H9 (cell line): ENCODE data around the gene SYTL5. TPM values are rescaled to one million over a fixed set of nuclear protein-coding genes. Genes with fewer than 3 reads are reported as not detected.

Experiments used
- DNase-seq: peaks from one replicate; pipeline ENCODE4 v3.0.0-alpha.2; 2017
- H2AFZ ChIP-seq: one replicate; pipeline ENCODE4 v1.6.1; 2013; ENCODE audit warnings: mild to moderate bottlenecking, low read length, control low read depth, moderate library complexity
- H2AK5ac ChIP-seq: 2 replicates; pipeline ENCODE4 v1.6.1; 2013; ENCODE audit warnings: low read length, control low read depth, mixed read lengths; ENCODE audit not compliant: insufficient read length
- H2BK120ac ChIP-seq: one replicate; pipeline ENCODE4 v1.6.1; 2013; ENCODE audit warnings: low read depth, mild to moderate bottlenecking, low read length, control low read depth, inconsistent platforms; ENCODE audit not compliant: poor library complexity, severe bottlenecking
- H2BK12ac ChIP-seq: 2 replicates; pipeline ENCODE4 v1.6.1; 2013; ENCODE audit warnings: low read length, control low read depth, mixed read lengths, low read depth; ENCODE audit not compliant: insufficient read length
- H2BK15ac ChIP-seq: 2 replicates; pipeline ENCODE4 v1.6.1; 2013; ENCODE audit warnings: low read depth, low read length, control low read depth
- H2BK20ac ChIP-seq: one replicate; pipeline ENCODE4 v1.6.1; 2013; ENCODE audit warnings: low read depth, mild to moderate bottlenecking, low read length, control low read depth, inconsistent platforms; ENCODE audit not compliant: poor library complexity, severe bottlenecking
- H2BK5ac ChIP-seq: 2 replicates; pipeline ENCODE4 v1.6.1; 2013; ENCODE audit warnings: low read length, control low read depth, mixed read lengths; ENCODE audit not compliant: insufficient read length
- H3K14ac ChIP-seq: 2 replicates; pipeline ENCODE4 v1.6.1; 2013; ENCODE audit warnings: low read length, control low read depth; ENCODE audit not compliant: insufficient read depth
- H3K18ac ChIP-seq: 2 replicates; pipeline ENCODE4 v1.6.1; 2013; ENCODE audit warnings: low read depth, mild to moderate bottlenecking, mixed read lengths, low read length, control low read depth; ENCODE audit not compliant: insufficient read length
- H3K23ac ChIP-seq: 2 replicates; pipeline ENCODE4 v1.6.1; 2013; ENCODE audit warnings: low read length, control low read depth, mixed read lengths, low read depth; ENCODE audit not compliant: insufficient read length
- H3K23me2 ChIP-seq: 2 replicates; pipeline ENCODE4 v1.6.1; 2013; ENCODE audit warnings: low read depth, mild to moderate bottlenecking, mixed read lengths, low read length, control low read depth; ENCODE audit not compliant: insufficient read length, poor library complexity, severe bottlenecking
- H3K27ac ChIP-seq: 2 replicates; pipeline ENCODE4 v1.5.1; 2013; ENCODE audit warnings: low read length, control low read depth, mixed read lengths, low read depth; ENCODE audit not compliant: insufficient read length
- H3K27me3 ChIP-seq: 2 replicates; pipeline ENCODE4 v1.6.1; 2013; ENCODE audit warnings: low read length, control low read depth, inconsistent platforms; ENCODE audit not compliant: insufficient read depth
- H3K4ac ChIP-seq: 2 replicates; pipeline ENCODE4 v1.6.1; 2013; ENCODE audit warnings: low read depth, mild to moderate bottlenecking, control low read depth, inconsistent platforms, low read length, moderate library complexity
- H3K4me1 ChIP-seq: 2 replicates; pipeline ENCODE4 v1.6.1; 2013; ENCODE audit warnings: low read length, control low read depth, inconsistent platforms; ENCODE audit not compliant: insufficient read depth
- H3K4me2 ChIP-seq: 2 replicates; pipeline ENCODE4 v1.6.1; 2013; ENCODE audit warnings: low read length, control low read depth, mixed read lengths; ENCODE audit not compliant: insufficient read length, insufficient read depth
- H3K56ac ChIP-seq: 2 replicates; pipeline ENCODE4 v1.6.1; 2013; ENCODE audit warnings: low read depth, mild to moderate bottlenecking, mixed read lengths, low read length, control low read depth; ENCODE audit not compliant: insufficient read length
- H3K79me1 ChIP-seq: 2 replicates; pipeline ENCODE4 v1.6.1; 2013; ENCODE audit warnings: low read depth, mild to moderate bottlenecking, moderate library complexity, low read length, control low read depth, inconsistent platforms; ENCODE audit not compliant: insufficient read depth, poor library complexity, severe bottlenecking
- H3K79me2 ChIP-seq: 2 replicates; pipeline ENCODE4 v1.6.1; 2013; ENCODE audit warnings: low read length, control low read depth, inconsistent platforms; ENCODE audit not compliant: insufficient read depth
- H3K9ac ChIP-seq: 2 replicates; pipeline ENCODE4 v1.6.1; 2013; ENCODE audit warnings: low read length, control low read depth, mixed read lengths; ENCODE audit not compliant: insufficient read length; ENCODE audit errors: extremely low read depth
- H3K9me3 ChIP-seq: one replicate; pipeline ENCODE4 v1.6.1; 2013; ENCODE audit warnings: low read depth, low read length, inconsistent platforms; ENCODE audit not compliant: control insufficient read depth
- H3T11ph ChIP-seq: one replicate; pipeline ENCODE4 v1.6.1; 2013; ENCODE audit warnings: mild to moderate bottlenecking, low read length, control low read depth, inconsistent platforms
- H4K20me1 ChIP-seq: one replicate; pipeline ENCODE4 v1.6.1; 2013; ENCODE audit not compliant: control insufficient read depth, insufficient read length, insufficient read depth
- H4K5ac ChIP-seq: 2 replicates; pipeline ENCODE4 v1.6.1; 2013; ENCODE audit warnings: low read depth, mild to moderate bottlenecking, mixed read lengths, low read length, control low read depth; ENCODE audit not compliant: insufficient read length
- H4K8ac ChIP-seq: replicated peaks from 2 replicates; pipeline ENCODE4 v1.6.1; 2013; ENCODE audit warnings: low read length, control low read depth, mixed read lengths, low read depth; ENCODE audit not compliant: insufficient read length
- H4K91ac ChIP-seq: 2 replicates; pipeline ENCODE4 v1.6.1; 2013; ENCODE audit warnings: low read depth, mild to moderate bottlenecking, moderate library complexity, mixed read lengths, low read length, control low read depth; ENCODE audit not compliant: insufficient read length
- H3K27ac Mint-ChIP-seq, 3 experiments: 2 replicates in 2 of 3; 3 replicates in 1 of 3; pipeline ENCODE4 v1.8.0; 2020 to 2021; ENCODE audit warnings: mixed read lengths in 3 of 3, mild to moderate bottlenecking in 1 of 3, moderate library complexity in 1 of 3
- H3K27me3 Mint-ChIP-seq: 2 replicates; pipeline ENCODE4 v1.8.0; 2021; ENCODE audit warnings: low read depth, mild to moderate bottlenecking, moderate library complexity, mixed read lengths
- H3K36me3 Mint-ChIP-seq, 3 experiments: 2 replicates in 2 of 3; 3 replicates in 1 of 3; pipeline ENCODE4 v1.8.0; 2020 to 2021; ENCODE audit warnings: low read depth in 3 of 3, mixed read lengths in 3 of 3; ENCODE audit not compliant: insufficient read depth in 1 of 3
- H3K4me1 Mint-ChIP-seq, 2 experiments: 2 replicates each; pipeline ENCODE4 v1.8.0; 2020; ENCODE audit warnings: mixed read lengths in 2 of 2
- H3K4me3 Mint-ChIP-seq, 2 experiments: 2 replicates in 1 of 2; 3 replicates in 1 of 2; pipeline ENCODE4 v1.8.0; 2020 to 2021; ENCODE audit warnings: mild to moderate bottlenecking in 2 of 2, mixed read lengths in 2 of 2, moderate library complexity in 1 of 2
- H3K9me3 Mint-ChIP-seq, 2 experiments: 2 replicates in 1 of 2; 3 replicates in 1 of 2; pipeline ENCODE4 v1.8.0; 2020; ENCODE audit warnings: mild to moderate bottlenecking in 2 of 2, mixed read lengths in 2 of 2, moderate library complexity in 1 of 2
- CTCF ChIP-seq: fragments of 200-600 bp; sonication (generic); conservative IDR thresholded peaks from 3 replicates; pipeline ENCODE4 v1.8.0; 2021; ENCODE audit warnings: antibody characterized with exemption, mild to moderate bottlenecking
- WGBS: extraction: QIAGEN DNeasy Blood & Tissue Kit; methylation state at CpG from one replicate; pipeline ENCODE4 v1.1.7; 2013; ENCODE audit warnings: missing lambda C conversion rate, low lambda C conversion rate, mixed read lengths; ENCODE audit not compliant: insufficient read length; ENCODE audit errors: extremely low coverage; 5-methylcytosine and 5-hydroxymethylcytosine counted together
- total RNA-seq: library from RNA; stranded (reverse); gene quantifications from 2 replicates; pipeline ENCODE4 v1.2.1, GENCODE V29; 2021

The SYTL5 gene
- total RNA-seq, 1 experiment from 2014 or later: 0.15 TPM

- no CpG with 5 or more reads among the region's 5 CpGs for WGBS
- H3K4me3 Mint-ChIP-seq: no peak overlapping the region
Measured at GRCh38 chrX:38103857-38104812, 97.8 kb downstream of the SYTL5 start.

More at GRCh38 chrX:38103857-38104812, 97.8 kb downstream of the SYTL5 start:
- no peaks in the 10 kb centered on the region for H3K27me3 ChIP-seq
- no peak overlapping the region for H3K9ac ChIP-seq
- no peak overlapping the region for H2BK15ac ChIP-seq
- H3K27ac ChIP-seq: no peak overlapping the region
- H3K4ac ChIP-seq: no peak overlapping the region
- no peak overlapping the region for H4K5ac ChIP-seq
- H3K79me1 ChIP-seq: no peaks in the 10 kb centered on the region
- no peak overlapping the region for H3K18ac ChIP-seq
- no peaks in the 10 kb centered on the region for H4K20me1 ChIP-seq
- H2BK5ac ChIP-seq: no peak overlapping the region
- no peak overlapping the region for H3K14ac ChIP-seq
- no peaks in the 10 kb centered on the region for H3K79me2 ChIP-seq
- H4K8ac ChIP-seq: no peak overlapping the region
- no peak overlapping the region for H3K56ac ChIP-seq
- H2AFZ ChIP-seq: no peak overlapping the region
- H3K23me2 ChIP-seq: no peaks in the 10 kb centered on the region
- H3K4me2 ChIP-seq: no peak overlapping the region
- no peak overlapping the region for H4K91ac ChIP-seq
- H3K4me1 ChIP-seq: no peaks in the 10 kb centered on the region
- no peak overlapping the region for H2BK120ac ChIP-seq
- no peaks in the 10 kb centered on the region for H3K9me3 ChIP-seq
- H2BK12ac ChIP-seq: no peak overlapping the region
- H2BK20ac ChIP-seq: no peak overlapping the region
- H2AK5ac ChIP-seq: no peak overlapping the region
- Mint-ChIP-seq H3K27ac (no peak overlapping the region), H3K4me1 (peaks cover 3% of the 10 kb centered on the region in 2 experiments; a peak in 2 of 4 replicates), H3K9me3 (peaks cover 62 to 67% of the 10 kb centered on the region in 2 experiments), H3K27me3 (no peaks in the 10 kb centered on the region), H3K36me3 (peaks cover 0 to 3% (median 0%) of the 10 kb centered on the region in 3 experiments; a peak in 1 of 7 replicates)
- no peak for DNase-seq
- no peak overlapping the region for H3T11ph ChIP-seq
- H3K23ac ChIP-seq: no peak overlapping the region
- TF ChIP-seq CTCF: no peak
